Embryonic facial prominence (tissue), 1 donor: Measurements from ENCODE around the gene CDSN.
A peak's percentile ranks its signal among the peaks of the same experiment; 100 is the strongest.
"Not testable (repeated sequence)": the region's sequence is repeated elsewhere in the genome, so short reads cannot be mapped to it uniquely, and the experiment has no call there.

Experiments
- DNase-seq: peaks from one replicate; pipeline ENCODE4 v3.0.0-alpha.2; 2016; ENCODE audit errors: extremely low spot score

Gene CDSN

DNA sequence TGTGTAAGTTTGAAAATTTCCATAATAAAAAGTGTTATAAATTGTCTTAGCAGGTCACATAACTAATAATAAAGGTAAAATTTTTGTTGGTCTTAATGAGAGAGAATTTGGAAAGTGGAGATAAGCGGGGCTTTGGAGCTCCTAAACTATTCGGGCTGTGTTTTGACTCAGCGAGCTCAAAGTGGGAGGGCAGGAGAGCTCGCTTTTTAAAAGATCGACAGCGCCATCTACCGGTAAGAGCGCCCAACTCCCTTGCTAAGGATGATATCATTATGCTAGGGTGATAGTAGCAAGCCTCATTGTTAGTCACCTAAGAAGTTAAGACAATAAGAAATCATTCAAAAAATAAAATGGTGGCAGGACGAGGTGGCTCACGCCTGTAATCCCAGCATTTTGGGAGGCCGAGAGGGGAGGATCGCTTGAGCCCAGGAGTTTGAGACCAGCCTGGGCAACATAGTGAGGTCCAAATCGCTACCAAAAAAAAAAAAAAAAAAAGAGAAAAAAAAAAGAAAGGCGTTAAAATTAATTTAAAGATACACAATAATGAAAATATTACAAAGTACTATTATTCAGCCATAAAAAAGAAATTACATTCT is 32.7 kb downstream of the CDSN start:
- peak; percentile 68 for DNase-seq

DNA sequence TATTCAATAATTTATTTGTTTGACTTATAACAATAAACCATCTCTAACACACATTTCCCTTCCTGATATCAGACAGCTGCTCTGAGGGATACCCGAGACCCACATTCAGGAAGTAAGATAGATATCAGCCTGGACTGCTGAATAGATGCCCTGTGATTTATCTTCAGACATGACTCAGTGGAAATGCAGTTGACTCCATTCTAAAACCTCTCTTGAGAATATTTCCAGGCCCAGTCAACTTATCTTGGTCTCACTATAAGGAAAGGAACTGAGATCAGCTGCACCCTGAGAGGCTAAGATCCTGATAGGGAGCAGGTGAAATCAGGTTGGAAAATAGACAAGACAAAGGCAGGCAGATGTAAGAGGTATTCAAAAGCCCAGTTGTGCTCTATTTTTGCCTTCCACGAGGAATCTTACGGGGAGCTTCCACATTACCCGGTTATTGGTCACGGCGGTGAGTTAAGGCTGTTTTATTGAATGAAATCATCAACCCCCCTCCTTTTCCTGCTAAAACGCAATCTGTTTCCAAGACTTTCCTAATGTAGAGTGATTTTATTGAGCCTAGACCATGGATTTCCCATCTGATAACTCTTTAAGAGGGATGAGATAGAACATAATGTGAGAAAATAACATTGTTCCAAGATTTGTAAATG is 33.3 kb downstream of the CDSN start:
- DNase-seq = no peak

DNA sequence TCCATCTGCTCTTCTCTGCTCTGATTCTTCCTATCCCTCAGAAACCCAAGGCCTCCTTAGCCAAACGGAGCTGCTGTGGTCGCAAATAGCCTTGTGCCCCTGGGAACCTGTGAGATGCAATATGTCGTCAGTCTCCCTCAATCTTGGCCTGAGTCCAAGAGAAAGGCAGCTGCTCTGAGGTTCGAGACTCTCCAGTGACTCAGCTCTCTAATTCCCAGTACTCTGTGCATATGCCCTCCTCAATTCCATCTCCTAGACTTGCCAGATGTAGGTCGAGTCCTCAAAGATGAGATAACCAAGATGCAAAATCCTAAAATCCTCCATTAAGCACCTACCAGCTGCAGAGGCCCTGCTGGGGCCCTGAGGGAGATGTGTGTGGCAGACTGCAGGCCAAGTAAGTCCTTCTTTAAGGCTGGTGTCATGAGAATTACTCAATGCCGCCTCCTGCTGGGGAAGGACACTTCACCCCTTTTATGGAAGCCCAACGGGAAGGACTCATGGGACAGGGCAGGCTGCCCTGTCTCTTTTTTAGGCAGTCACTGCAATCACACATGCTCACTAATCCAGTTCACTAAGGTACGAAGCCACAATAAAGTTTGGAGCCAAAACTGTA is 36.4 kb downstream of the CDSN start:
- no peak for DNase-seq

DNA sequence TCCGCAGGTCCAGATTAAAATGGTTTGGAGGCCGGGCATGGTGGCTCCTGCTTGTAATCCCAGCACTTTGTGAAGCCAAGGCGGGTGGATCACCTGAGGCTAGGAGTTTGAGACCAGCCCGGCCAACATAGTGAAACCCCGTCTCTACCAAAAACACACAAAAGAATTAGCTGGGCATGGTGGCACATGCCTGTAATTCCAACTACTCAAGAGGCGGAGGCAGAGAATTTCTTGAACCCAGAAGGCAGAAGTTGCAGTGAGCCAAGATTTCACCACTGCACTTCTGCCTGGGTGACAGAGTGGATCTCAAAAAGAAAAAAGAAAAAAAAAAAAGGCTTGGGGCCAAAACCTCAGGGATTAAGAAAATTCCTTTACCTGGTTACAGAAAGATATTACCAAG is 38.4 kb downstream of the CDSN start:
- no peak for DNase-seq

DNA sequence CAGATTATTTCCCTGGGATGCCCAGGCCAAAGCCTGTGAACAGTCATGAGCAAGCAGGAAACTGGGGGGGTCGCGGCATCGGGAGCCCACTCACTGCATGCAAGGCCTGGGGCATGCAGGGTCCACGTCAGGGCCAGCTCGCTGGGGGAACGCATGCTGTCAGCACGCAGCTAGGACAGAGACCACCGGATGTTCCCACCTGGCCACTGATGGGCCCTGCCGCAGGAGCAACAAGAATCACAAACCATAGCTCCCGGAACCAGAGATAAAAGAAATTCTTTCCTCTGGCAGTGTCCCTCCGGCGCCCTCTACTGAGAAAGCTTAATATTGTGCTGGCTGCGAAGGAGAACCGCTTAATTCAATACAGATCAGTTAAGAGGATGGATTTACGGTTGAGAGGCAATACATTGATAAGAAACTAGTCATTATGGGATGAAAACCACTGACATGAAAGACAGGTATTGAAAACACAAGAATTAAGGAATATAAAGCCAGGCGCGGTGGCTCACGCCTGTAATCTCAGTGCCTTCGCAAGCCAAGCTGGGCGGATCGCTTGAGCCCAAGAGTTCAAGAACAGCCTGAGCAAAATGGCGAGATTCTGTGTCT is 40.5 kb downstream of the CDSN start:
- DNase-seq = peak; percentile 55

DNA sequence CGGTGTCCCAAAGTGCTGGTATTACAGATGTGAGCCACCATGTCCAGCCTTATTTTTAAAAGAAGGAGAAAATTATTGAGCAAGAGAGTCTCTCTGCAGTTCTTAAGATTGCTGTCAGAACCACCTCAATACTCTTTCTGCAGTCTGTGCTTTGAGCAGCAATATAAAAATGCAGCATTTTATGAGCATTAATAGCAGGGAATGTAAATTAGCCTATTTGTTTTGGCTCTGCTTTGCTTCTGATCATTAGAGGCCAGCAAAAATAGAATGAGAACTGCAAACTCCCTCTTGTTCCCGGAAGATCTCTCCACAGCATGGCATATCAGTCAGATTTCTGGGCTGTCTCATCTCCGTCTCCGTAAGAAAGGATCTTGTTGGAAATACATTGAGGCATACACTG is 43.6 kb downstream of the CDSN start:
- DNase-seq = no peak

DNA sequence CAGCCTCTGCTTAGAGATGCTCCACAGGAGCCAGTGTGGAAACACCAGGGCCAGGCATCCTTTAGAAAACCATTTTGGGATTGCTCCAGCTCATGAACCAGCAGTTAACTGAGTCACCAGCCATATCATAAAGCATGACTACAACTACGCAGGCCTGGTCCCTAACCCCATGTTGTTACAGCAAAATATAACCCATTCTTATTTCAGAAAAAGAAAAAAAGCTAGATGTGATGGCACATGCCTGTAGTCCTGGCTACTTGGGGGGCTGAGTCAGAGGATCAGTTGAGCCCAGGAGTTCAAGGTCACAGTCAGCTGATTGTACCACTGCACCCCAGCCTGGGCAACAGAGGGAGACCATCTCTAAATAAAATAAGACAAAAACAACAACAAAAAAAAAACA is 44.7 kb downstream of the CDSN start:
- no peak for DNase-seq

DNA sequence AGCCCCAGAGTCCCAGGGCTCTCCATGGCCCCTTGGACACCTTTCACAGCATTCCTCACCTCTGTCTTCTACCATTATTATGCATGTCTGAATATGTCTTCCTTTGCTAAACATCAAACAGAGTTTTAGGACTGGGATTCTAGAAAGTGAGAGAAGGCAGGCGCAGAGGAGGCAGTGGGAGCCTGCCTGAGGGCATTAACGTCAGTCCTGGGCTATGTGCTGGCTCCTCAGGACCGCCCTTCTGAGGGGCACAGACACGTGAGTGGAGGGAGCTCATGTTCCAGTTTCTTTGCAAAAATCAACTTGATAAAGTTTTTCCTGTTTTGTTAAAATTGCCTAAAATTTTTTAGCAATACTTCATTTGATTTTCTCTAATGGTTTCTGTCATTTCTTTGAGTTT is 45.8 kb downstream of the CDSN start:
- no peak for DNase-seq

DNA sequence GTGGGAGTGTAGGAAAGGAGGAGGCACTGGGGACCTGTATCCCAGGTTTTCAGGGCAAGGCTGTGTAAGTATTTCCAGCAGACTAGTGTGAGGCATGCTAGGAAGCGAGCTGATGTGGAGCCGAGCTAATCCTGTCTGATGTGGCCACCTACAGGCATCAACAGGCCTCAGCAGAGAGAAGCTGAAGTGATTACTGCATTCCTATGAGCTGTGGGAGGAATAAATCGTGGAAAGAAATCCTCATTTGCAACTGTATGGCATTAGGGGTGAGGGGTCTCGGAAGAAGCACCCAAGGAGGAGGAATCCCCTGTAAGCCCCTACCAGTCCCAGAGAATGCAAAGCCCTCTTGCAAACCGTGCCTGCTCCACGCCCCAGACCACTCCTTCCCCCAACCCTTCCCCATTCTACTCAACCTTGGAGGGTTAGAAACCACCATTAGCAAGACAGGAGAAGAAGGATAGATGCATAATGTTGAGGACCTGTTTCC is 49.5 kb downstream of the CDSN start:
- peak; percentile 40 for DNase-seq

DNA sequence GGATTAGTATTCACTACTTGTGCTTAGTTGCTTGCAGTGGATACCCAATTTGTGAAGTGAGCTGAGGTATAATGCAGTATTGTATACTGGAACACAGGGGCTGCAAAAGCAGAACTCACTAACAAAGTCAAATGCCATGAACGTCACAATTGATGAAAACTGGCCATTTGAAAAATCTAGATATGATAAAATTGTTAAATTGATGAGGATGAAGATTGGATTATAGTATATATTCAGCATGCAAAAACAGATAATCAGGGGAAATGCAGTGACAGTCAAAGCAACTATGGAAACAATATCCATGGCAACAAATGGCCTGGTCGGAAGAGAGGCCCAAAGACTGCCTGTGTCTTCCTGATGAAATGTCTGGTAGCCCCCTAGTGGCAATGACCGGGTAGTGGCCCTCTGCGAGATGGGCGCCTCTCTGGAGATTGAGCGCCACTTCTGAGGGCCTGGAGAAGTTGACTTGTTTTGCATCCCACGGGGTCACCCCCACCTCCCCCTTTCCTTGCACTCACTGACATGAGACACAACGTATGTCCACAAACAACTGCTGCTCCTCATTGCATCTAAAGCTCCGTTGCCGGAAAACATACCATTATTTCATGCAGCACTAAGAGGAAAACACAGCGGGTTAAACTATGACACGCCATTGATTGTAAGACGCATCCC is 51.4 kb downstream of the CDSN start:
- no peak for DNase-seq

DNA sequence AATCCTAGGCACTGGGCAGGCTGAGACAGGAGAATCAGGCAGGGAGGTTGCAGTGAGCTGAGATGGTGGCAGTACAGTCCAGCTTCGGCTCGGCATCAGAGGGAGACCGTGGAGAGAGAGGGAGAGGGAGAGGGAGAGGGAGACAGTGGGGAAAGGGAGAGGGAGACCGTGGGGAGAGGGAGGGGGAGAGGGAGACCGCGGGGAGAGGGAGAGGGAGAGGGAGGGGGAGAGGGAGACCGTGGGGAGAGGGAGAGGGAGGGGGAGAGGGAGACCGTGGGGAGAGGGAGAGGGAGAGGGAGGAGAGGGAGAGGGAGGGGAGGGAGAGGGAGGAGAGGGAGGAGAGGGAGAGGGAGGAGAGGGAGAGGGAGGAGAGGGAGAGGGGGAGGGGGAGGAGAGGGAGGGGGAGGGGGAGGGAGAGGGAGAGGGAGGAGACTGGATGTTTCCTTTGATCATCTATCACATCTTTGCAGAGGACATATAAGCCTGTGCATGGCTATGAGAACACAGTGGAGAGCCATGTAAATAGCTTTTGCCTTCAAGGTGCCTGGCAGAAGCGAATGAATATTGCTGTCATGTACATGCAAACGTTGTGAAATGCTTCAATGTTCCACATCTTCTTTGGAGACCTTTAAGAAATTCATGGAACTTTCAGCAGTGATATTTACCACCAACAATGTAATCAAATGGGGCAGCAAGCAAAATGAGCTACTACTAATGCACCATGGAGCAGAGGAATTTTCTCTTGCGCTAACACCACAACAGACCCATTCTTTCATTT is 52.2 kb downstream of the CDSN start:
- DNase-seq = not testable (repeated sequence)

DNA sequence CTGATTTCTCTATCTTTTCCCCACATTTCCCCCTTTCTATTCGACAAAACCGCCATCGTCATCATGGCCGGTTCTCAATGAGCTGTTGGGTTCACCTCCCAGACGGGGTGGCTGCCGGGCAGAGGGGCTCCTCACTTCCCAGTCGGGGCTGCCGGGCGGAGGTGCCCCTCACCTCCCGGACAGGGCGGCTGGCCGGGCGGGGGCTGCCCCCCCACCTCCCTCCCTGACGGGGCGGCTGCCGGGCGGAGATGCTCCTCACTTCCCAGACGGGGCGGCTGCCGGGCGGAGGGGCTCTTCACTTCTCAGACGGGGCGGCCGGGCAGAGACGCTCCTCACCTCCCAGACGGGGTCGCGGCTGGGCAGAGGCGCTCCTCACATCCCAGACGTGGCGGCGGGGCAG is 53.2 kb downstream of the CDSN start:
- DNase-seq = not testable (repeated sequence)

DNA sequence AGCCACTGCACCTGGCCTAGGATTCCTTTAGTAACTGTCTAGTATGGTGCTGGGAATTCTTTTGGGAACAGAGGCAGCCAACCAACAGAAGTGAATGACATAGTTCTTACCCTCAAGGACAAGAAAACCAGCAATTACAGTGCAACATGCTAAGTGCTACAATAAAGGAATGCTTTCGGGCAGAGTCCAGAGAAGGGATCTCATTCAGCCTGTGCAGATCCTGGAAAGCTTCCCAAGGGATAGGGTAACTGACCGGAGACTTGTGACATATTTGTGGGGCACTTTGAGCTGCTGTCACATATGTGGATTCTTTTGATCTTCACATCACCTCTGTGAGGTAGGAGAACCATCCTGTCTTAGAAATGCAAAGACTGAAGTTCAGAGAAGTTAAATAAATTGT is 54.7 kb downstream of the CDSN start:
- DNase-seq = no peak
